Right renal pelvis (tissue), 4 donors: ENCODE data around the gene OVCA2. TPM values are rescaled to one million over a fixed set of nuclear protein-coding genes. Genes with fewer than 3 reads are reported as not detected.

Source experiments
- DNase-seq, 4 donors: peaks; one replicate each; pipeline ENCODE4 v3.0.0-alpha.2; 2013; ENCODE audit warnings: low read depth in 4 of 4, low spot score in 3 of 4, missing footprints in 1 of 4
- polyA plus RNA-seq, 4 donors: library from polyadenylated mRNA; unstranded; fragments of 120-200 nt; gene quantifications; one replicate each; pipeline ENCODE4 v1.2.1, GENCODE V29; 2013; ENCODE audit not compliant: insufficient read length in 4 of 4

Gene OVCA2
- polyA plus RNA-seq, 4 donors, result 8.0 to 18.0 (median 13.7) TPM

DNA sequence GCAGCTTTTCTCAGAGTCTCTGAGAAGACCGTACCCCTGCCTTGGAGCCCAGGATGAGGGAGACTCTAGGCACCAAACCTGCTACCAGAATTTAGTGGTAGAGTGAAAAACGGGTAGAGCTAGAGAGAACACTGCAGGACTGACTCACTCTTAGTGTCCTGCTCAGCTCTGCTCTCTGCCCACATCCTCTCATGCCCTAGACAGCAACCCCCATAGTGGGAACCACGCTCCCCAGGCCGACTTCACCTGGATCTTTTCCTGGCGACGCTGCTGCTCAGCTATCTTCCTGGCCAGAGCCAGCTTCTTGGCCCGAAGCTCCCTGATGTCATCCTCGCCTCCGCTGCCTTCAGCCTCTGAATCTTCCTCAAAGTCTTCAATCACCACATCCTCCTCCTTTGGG lies 39.7 kb downstream of the OVCA2 start:
- DNase-seq, result no peak

DNA sequence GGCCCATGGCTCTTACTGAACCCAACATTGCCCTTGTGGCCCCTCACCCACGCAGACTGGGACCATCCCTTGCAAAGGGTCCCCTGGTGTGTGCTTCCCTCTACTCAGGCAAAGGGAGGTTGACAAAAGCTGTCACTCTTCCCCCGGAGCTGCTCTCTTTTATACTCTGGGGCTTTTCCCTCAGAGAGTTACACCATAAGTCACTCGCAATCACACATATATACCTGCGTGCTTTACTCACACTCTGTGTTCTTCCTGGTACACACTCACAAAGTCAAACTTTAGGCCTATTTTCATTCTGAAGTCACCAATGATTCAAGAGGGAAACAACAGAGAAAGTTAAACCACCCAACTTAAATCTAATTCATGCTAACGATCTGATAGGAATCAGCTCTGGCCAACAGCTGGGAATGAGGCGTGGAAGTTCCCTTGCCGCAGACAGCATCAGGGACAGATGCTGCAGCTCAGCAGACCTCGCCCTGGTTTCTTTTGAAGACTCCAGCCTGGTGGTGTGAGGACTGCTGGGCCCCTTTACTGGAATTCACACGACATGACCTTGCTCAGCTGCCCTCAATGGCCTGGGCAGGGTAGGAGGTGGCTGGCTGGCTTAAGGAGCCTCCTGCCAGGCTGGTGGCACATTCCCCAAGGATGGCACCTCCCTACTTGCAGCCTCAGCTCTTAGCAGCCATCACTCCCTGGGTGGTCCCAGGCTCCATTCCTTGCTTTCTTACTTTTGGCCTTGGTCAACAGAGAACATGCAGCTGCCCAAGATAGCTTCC lies 40.4 kb downstream of the OVCA2 start:
- DNase-seq, result no peak

DNA sequence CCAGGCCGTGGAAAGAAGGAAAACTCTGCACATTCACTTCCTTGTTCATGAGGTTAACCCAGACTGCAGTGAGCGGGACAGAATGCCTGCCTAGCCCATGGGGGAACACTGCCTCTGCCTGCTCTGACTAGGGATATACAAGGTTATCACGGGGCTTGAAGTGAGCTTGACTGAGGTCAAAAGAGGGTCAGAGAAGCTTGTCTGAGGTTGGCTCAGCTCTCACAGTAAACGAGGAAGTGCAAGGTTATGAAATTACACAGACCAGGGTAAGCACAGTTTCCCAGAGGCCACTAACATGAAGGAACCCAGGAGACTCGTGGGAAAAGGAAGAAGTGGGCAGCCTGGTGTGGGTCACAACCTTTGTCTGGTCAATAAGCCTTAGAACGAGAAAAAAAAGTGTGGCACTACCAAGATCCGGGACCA lies 41.8 kb downstream of the OVCA2 start:
- no peak for DNase-seq

DNA sequence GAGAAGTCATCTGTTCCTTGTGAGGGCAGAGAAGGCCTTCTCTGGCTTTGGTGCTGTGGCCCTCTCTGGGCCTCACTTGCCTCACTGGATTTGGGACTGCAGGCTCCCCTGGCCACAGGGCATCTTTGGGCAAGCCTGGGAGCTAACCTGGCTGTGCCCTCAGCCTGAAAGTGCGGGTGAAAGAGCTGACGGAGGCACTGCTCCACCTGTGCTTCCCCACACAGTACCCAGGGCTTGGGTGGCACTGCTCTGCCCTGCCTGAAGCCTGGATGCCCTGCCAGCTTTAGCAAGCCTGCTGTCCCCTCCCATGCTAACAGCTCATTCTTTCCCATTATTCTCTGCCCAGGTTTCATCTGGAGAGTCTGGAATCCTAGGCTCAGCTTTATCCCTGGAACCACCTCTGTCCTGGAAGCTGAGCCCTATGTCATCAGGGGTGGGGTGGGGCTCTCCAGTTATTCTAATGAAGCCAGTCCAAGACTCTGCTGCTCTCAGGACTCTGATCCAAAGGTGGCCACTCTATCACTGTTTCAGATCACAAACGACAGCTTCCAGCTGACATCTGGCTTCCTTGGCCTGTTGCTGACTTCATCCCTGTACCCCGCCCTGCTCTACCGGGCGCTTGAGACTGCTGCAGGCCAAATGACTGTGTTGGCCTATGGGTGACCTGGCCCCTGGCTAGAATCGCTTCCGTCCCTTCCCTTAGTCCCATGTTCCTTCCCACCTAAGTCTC lies 42.4 kb downstream of the OVCA2 start:
- no peak for DNase-seq

DNA sequence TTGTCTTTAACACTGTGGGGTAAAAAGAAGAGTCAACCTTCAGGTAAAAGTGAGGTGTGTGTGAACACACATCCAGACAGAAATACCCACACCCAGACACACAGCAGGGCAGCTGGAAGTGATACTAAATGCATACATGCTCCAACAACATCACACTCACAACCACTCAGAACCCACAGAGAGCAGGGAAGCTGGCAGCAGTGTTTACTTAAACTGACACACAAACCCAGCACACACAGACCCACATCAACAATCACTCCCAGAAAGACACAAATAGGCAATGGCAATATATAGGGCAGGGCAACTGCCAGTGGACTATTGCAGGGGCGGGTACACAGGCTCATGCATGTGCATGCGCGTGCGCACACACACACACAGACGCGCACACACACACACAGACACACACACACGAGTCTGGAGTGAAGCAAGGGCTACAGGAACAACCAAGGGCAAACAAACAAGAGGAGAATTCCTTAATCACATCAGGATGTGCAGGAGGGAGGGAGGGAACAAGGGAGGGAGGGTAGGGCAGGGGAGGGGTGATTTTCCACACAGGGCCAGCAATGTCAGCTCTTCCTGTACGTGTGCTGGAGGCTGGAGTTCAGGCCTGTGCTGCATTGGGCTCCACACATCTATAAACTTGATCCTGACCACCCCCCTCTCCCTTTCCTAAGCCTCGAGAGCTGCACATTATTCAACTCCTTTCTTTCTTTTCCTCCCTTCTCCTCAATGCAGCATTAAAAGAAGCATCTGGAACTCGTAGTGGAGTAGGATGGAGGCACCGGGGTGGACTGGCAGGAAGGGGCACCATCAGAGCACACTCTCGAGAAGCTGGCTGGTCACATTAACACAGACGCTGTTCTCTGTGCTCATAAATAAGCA lies 43.2 kb downstream of the OVCA2 start:
- no peak for DNase-seq

DNA sequence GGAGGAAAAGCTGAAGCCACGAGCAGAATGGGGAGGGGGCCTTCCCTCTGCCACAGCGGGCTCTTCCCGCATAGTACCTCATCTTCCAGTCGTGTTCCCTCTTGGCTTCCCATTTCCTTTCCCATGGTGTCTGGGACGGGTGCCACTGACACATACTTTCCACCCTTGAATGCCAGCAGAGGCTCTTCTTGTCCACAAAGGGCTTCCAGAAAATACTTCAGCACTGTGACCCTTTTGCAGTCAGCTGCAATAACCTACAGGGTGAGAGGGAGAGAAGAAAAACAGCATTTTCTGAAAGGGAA lies 43.8 kb downstream of the OVCA2 start:
- no peak for DNase-seq

DNA sequence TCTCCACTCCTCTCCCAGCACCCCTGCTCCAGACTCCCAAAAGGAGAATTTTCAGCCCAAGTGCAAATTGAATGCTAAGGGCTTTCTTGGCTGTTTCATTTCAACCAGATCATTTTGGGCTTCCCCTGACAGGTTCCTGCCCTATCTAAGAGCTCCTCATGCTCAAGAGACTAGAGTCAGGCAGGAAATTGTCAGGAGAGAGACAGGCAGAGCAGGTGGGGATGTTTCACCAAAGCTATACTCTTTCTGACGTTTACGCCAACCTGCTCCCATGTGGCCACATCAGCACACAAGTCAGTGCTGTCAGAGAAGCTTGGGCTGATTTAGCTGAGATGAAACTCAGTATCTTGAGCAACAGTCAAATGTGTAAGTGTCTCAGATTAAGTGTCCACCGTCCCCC lies 44.5 kb downstream of the OVCA2 start:
- DNase-seq, result no peak

DNA sequence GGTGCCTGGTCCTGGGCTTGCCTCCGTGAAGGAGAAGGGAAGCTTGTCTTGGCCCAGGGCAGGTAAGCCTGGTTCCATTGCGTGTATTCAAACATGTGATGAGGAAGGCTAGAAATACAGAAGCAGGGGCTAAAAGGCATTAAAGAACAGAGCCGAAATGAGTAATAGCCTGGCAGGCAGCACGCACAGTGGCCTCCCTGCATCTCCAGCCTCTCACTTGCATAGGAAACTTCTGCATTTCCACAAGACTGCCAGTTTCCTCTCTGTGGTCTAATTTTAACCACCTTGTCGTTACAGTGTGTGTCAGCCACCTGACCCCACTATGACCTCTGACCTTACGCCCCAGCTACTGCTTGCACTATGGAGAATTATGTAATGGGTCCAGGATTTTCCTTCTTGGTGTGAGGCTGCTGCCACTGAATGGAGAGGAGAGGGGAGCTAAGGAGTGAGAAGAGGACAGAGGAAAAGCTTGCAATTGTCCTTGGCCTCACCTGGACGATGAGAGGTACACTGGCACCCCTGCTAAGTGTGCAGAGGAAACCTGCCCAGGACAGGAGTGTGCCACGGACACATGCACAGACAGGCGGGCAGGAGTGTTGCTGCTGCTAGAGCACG lies 45.9 kb downstream of the OVCA2 start:
- DNase-seq, result no peak

DNA sequence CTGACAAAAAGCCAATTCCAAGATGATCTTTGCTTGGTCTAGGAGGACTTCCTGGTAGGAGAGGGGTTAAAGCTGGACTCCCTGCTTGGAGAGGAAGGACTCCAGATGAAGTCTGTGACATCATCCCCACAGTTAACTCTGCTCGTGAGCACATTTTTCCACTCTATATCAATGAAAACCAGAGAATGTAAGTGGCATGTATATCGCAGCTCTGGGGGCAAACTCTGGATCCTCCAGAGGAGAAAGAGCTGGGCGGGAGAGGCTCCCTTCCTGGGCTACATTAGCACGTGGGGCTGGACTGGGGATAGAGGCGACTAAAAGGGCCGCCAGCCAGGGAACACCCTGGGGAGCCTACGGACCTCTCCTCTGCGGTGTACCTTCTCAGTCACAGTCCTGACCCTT lies 47.2 kb downstream of the OVCA2 start:
- DNase-seq, result no peak

DNA sequence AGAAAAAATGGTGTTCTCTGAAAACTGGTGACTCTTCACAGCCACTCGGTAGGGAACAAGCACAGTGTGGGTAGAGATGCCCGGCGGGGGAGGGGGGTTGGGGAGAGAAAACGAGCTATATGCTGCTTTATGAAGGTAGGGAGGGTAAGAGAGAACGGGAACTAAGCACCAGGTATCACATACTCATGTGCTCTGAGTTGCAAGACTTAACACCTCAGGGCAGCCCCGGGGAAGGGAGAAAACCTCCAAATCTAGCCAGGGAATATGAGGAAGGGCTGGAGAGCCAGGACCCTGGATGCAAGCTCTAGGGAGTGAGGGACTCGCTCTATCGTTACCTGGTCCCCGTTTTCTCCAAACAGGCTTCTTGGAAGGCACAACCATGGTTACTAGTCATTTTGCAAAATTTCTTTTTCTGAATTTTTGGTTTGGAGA lies 48.4 kb downstream of the OVCA2 start:
- no peak for DNase-seq

DNA sequence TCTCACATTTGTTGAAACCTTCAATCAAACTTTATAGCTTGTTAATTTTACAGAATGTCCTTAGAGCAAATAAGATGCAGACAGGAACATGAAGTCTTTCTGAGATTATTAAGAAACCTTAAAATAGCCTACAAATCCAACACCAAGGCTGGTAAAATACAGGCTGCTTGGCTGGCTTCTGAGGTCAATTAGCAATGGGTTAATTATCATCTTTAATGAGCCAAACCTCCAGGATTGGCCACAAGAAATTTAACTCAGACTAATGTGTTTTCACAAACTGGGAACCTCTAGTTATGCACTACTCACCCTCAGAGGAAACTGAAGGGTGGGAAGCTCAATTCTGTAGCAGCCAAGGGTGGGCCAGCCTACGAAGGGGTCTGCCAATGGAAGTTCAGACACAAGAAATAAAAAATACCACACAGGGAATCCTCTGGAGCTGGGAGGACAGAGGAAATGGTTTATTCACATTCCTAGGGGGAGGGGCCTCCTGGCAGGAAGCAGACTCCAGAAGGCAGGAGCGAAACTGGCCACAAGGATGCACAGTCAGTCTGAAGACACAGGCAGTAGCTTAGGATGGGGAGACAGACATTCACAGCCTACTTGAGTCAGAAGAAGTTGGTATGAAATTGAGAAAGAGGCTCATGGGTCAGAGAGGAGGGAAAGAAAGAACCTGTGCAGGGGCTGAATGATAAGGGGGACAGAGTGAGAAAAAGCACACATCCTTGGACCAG lies 49.1 kb downstream of the OVCA2 start:
- no peak for DNase-seq

DNA sequence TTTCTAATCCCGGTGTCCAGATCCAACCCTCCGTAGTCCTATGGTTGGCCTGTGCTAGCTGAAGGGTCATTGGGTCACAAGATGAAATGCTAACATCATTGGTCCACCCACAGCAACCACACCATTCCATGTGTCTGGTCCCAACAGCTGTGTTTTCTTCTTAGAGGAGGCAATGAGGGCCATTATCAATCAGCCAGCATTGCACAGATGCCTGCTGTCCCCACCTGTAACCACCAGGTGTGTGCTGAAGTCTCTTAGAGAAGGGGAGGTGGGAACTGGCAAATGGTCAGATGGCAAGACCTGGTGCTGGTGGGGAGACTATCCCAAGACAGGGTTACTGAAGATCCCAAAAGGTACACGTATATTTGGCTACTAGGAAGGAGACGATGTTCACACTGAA lies 50.4 kb downstream of the OVCA2 start:
- no peak for DNase-seq

Other genes with a start within 250 kb of the OVCA2 start
- gene SMYD4, start 212.1 kb upstream of the OVCA2 start, polyA plus RNA-seq, result 10 to 100 TPM; 12.6 to 17.7 (median 13.6) TPM
- 100 to 1,000 TPM; 117 to 140 (median 130) TPM for gene RPA1, start 212.0 kb upstream of the OVCA2 start, polyA plus RNA-seq
- 1 to 10 TPM; 1.1 to 2.2 (median 1.8) TPM for gene RTN4RL1, start 16.7 kb upstream of the OVCA2 start, polyA plus RNA-seq
- 10 to 100 TPM; 38.6 to 53.0 (median 47.0) TPM for gene DPH1, start 11.9 kb upstream of the OVCA2 start, polyA plus RNA-seq
- 10 to 100 TPM; 15.3 to 30.0 (median 21.2) TPM for gene HIC1, start 13.1 kb downstream of the OVCA2 start, polyA plus RNA-seq